Forelimb muscle (tissue), 1 donor: Measurements from ENCODE around the gene MOCS2. TPM values are rescaled to one million over a fixed set of nuclear protein-coding genes. Genes with fewer than 3 reads are reported as not detected.

Experiments used
- DNase-seq: peaks from one replicate; pipeline ENCODE4 v3.0.0-alpha.2; 2013; ENCODE audit warnings: low read depth
- polyA plus RNA-seq: library from polyadenylated mRNA; unstranded; fragments of 120-200 nt; gene quantifications from one replicate; pipeline ENCODE4 v1.2.1, GENCODE V29; 2013; ENCODE audit not compliant: insufficient read length

Gene MOCS2
- polyA plus RNA-seq, 1 donor = 41.9 TPM

GRCh38 chr5:53052499-53052898, 57.1 kb downstream of the MOCS2 start:
- no peak for DNase-seq

GRCh38 chr5:53048248-53048647, 61.3 kb downstream of the MOCS2 start:
- no peak for DNase-seq

Other genes with a start within 250 kb of the MOCS2 start
- gene ITGA2, start 120.4 kb downstream of the MOCS2 start, polyA plus RNA-seq = 7.2 TPM